Measurements from ENCODE around the gene CCR1. TPM values are rescaled to one million over a fixed set of nuclear protein-coding genes. Genes with fewer than 3 reads are reported as not detected.

The CCR1 gene
- total and polyA plus RNA-seq, 12 donors, result 1.7 to 41.9 (median 13.3) TPM

- peaks cover 0 to 6% (median 0%) of the 10 kb centered on the region in 3 donors for H3K9me3 ChIP-seq (replicated peaks in 1 of 3)
- H3K4me1 ChIP-seq (replicated peaks in 1 of 2), result no peaks in the 10 kb centered on the region
- H3K36me3 ChIP-seq (replicated peaks in 1 of 2), result no peaks in the 10 kb centered on the region
- TF ChIP-seq POLR2A (IDR thresholded peaks at IDR 0.05), result no peak
- TF ChIP-seq CTCF (IDR thresholded peaks at IDR 0.05), result no peak
- no peak overlapping the region for H3K4me3 ChIP-seq
- no peak for DNase-seq
- intact Hi-C loops (cut with DNase I), result no loop called here
- WGBS, 4 donors, result 61 to 67% (median 63%) methylated on average over 5 of the region's 5 CpGs
- H3K27ac ChIP-seq, result no peak overlapping the region
- H3K27me3 ChIP-seq, result no peaks in the 10 kb centered on the region
Measured at GRCh38 chr3:46228260-46229242, 20.4 kb upstream of the CCR1 start.

- Histone ChIP-seq H3K4me3 (no peak overlapping the region), H3K4me1 (replicated peaks in 1 of 2) (no peaks in the 10 kb centered on the region), H3K27me3 (no peaks in the 10 kb centered on the region), H3K36me3 (replicated peaks in 1 of 2) (no peaks in the 10 kb centered on the region), H3K9me3 (replicated peaks in 1 of 3) (peaks cover 0 to 6% (median 0%) of the 10 kb centered on the region in 3 donors), H3K27ac (peak overlapping the region in 2 of 5 donors; percentile 39 to 48)
- WGBS, 4 donors, result 54 to 64% (median 61%) methylated on average over 7 of the region's 7 CpGs
- no peak for TF ChIP-seq POLR2A (IDR thresholded peaks at IDR 0.05)
- no peak for TF ChIP-seq CTCF (IDR thresholded peaks at IDR 0.05)
- intact Hi-C loops (cut with DNase I), result no loop called here
- no peak for DNase-seq
Measured at GRCh38 chr3:46222435-46223161, 14.5 kb upstream of the CCR1 start.

- H3K36me3 ChIP-seq (replicated peaks in 1 of 2), result no peaks in the 10 kb centered on the region
- no peak overlapping the region for H3K4me3 ChIP-seq
- H3K4me1 ChIP-seq (replicated peaks in 1 of 2), result no peaks in the 10 kb centered on the region
- WGBS, 4 donors, result 61 to 75% (median 68%) methylated on average over 1 of the region's 1 CpG; no CpG with 5 or more reads in 1 of the 4 donors
- H3K9me3 ChIP-seq (replicated peaks in 1 of 3), result peaks cover 0 to 6% (median 0%) of the 10 kb centered on the region in 3 donors
- intact Hi-C loops (cut with DNase I), result no loop called here
- peak overlapping the region in 1 of 5 donors; percentile 48 for H3K27ac ChIP-seq
- TF ChIP-seq POLR2A (IDR thresholded peaks at IDR 0.05) (no peak), CTCF (IDR thresholded peaks at IDR 0.05) (no peak)
- no peaks in the 10 kb centered on the region for H3K27me3 ChIP-seq
- DNase-seq, result no peak
Measured at GRCh38 chr3:46221938-46222337, 13.8 kb upstream of the CCR1 start.

- intact Hi-C loops (cut with DNase I), result no loop called here
- H3K9me3 ChIP-seq (replicated peaks in 1 of 3), result peaks cover 0 to 5% (median 0%) of the 10 kb centered on the region in 3 donors
- 29 to 44% (median 33%) methylated on average over 4 of the region's 4 CpGs for WGBS, 4 donors
Measured at GRCh38 chr3:46221391-46221790, 13.3 kb upstream of the CCR1 start.

More at GRCh38 chr3:46221391-46221790, 13.3 kb upstream of the CCR1 start:
- DNase-seq, result no peak
- no peaks in the 10 kb centered on the region for H3K27me3 ChIP-seq
- no peak overlapping the region for H3K27ac ChIP-seq
- TF ChIP-seq POLR2A (IDR thresholded peaks at IDR 0.05), result no peak
- TF ChIP-seq CTCF (IDR thresholded peaks at IDR 0.05), result no peak
- no peaks in the 10 kb centered on the region for H3K36me3 ChIP-seq (replicated peaks in 1 of 2)
- no peaks in the 10 kb centered on the region for H3K4me1 ChIP-seq (replicated peaks in 1 of 2)
- no peak overlapping the region for H3K4me3 ChIP-seq

Data from adrenal gland (tissue), 12 donors.